DOHH2 (cell line): Measurements from ENCODE around the gene RUSC2.
"Not testable (repeated sequence)": the region's sequence is repeated elsewhere in the genome, so short reads cannot be mapped to it uniquely, and the experiment has no call there.

Experiments used
- H3F3A ChIP-seq: fragments of 200-600 bp; sonication (generic), shearing (Covaris generic); 2 replicates; pipeline ENCODE4 v1.6.0; 2016; ENCODE audit warnings: antibody characterized with exemption, mild to moderate bottlenecking; ENCODE audit not compliant: control insufficient read depth, insufficient read depth
- H3K27ac ChIP-seq: fragments of 200-600 bp; sonication (generic); 2 replicates; pipeline ENCODE4 v1.5.1; 2014; ENCODE audit warnings: low read depth, mild to moderate bottlenecking, low read length, moderate library complexity
- H3K27me3 ChIP-seq: fragments of 200-600 bp; sonication (generic); 2 replicates; pipeline ENCODE4 v1.6.1; 2014; ENCODE audit warnings: mild to moderate bottlenecking, low read length, mixed read lengths; ENCODE audit not compliant: control insufficient read depth
- H3K36me3 ChIP-seq: fragments of 200-600 bp; sonication (generic); 2 replicates; pipeline ENCODE4 v1.6.1; 2014; ENCODE audit warnings: mild to moderate bottlenecking, low read length, moderate library complexity, mixed read lengths; ENCODE audit not compliant: control insufficient read depth
- H3K4me1 ChIP-seq: fragments of 200-600 bp; sonication (generic); 2 replicates; pipeline ENCODE4 v1.6.1; 2014; ENCODE audit warnings: mild to moderate bottlenecking, low read length, mixed read lengths; ENCODE audit not compliant: control insufficient read depth
- H3K4me2 ChIP-seq: fragments of 200-600 bp; sonication (generic); 2 replicates; pipeline ENCODE4 v1.6.0; 2014; ENCODE audit warnings: mild to moderate bottlenecking, low read length, moderate library complexity
- H3K4me3 ChIP-seq: fragments of 200-600 bp; sonication (generic); 2 replicates; pipeline ENCODE4 v1.5.1; 2014; ENCODE audit warnings: mild to moderate bottlenecking, low read length, mixed read lengths
- H3K79me2 ChIP-seq: fragments of 200-600 bp; sonication (generic); 2 replicates; pipeline ENCODE4 v1.6.1; 2014; ENCODE audit warnings: mild to moderate bottlenecking, low read length, mixed read lengths; ENCODE audit not compliant: control insufficient read depth
- H3K9me2 ChIP-seq: fragments of 200-600 bp; sonication (generic); replicated peaks from 2 replicates; pipeline ENCODE4 v1.6.1; 2014; ENCODE audit warnings: mild to moderate bottlenecking, low read length, mixed read lengths; ENCODE audit not compliant: control insufficient read depth
- H3K9me3 ChIP-seq: fragments of 200-600 bp; sonication (generic); 2 replicates; pipeline ENCODE4 v1.6.1; 2014; ENCODE audit warnings: antibody characterized with exemption, low read length, mixed read lengths; ENCODE audit not compliant: control insufficient read depth, insufficient read depth
- H4K20me1 ChIP-seq: fragments of 200-600 bp; sonication (generic); 2 replicates; pipeline ENCODE4 v1.6.0; 2014; ENCODE audit warnings: low read depth, mild to moderate bottlenecking, antibody characterized with exemption, low read length, moderate library complexity; ENCODE audit not compliant: control insufficient read depth, insufficient read depth
- CTCF ChIP-seq: fragments of 200-600 bp; sonication (generic); IDR thresholded peaks from one replicate; pipeline ENCODE4 v1.5.1; 2014; ENCODE audit warnings: antibody characterized with exemption, mild to moderate bottlenecking, low read depth, low read length; ENCODE audit not compliant: poor library complexity, severe bottlenecking
- EZH2phosphoT487 ChIP-seq: fragments of 200-600 bp; sonication (generic); IDR thresholded peaks from 2 replicates; pipeline ENCODE4 v1.6.1; 2017; ENCODE audit warnings: borderline replicate concordance, mild to moderate bottlenecking, antibody characterized with exemption, low read length, moderate library complexity, mixed read lengths

RUSC2 gene

GRCh38 chr9:35488566-35489312 is 1.2 kb upstream of the RUSC2 start:
- Histone ChIP-seq H3K9me2 (no peaks in the 10 kb centered on the region), H4K20me1 (no peaks in the 10 kb centered on the region), H3K27ac (no peak overlapping the region), H3K36me3 (no peaks in the 10 kb centered on the region), H3K27me3 (peaks cover 10% of the 10 kb centered on the region), H3K4me1 (no peaks in the 10 kb centered on the region), H3K79me2 (no peaks in the 10 kb centered on the region), H3K4me3 (no peak overlapping the region), H3F3A (no peaks in the 10 kb centered on the region), H3K9me3 (no peaks in the 10 kb centered on the region), H3K4me2 (no peak overlapping the region; the same call in 1 of the 2 replicates)
- TF ChIP-seq EZH2phosphoT487 = no peak
- TF ChIP-seq CTCF = no peak

GRCh38 chr9:35490155-35490909 is 421 bp downstream of the RUSC2 start:
- peak overlapping the region; percentile 55 for H3K4me3 ChIP-seq
- no peaks in the 10 kb centered on the region for H3F3A ChIP-seq
- H3K79me2 ChIP-seq = no peaks in the 10 kb centered on the region

DNA sequence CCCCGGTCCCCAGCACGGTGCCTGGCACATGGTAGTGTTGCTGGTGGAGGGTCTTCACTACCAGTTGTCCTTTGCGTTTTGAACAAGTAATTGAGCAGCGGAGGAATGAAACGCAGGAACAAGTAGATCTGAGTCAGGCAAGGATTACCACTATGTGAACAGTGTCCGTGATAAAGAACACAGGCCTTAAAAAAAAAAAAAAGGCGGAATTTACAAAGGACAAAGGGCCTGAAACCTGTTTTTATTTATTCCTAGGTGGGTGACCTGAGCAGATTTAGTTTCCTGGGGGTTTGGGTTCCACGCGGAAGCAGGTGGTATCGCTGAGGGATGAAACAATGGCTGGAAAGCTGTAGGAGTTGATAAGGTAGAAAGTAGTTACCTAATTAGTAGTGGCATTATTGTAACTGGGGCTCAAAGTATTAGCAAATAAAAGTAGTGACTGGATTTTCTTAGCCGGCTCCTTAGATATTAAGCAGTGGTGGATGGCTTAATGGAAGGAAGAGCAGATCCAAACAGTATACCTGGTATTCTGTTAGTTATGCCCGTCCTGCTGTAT is 1.1 kb downstream of the RUSC2 start:
- H3K27ac ChIP-seq = no peak overlapping the region

More at GRCh38 chr9:35490155-35490909, 421 bp downstream of the RUSC2 start:
- Histone ChIP-seq H3K36me3 (no peaks in the 10 kb centered on the region), H3K4me1 (no peaks in the 10 kb centered on the region), H3K27ac (no peak overlapping the region), H4K20me1 (no peaks in the 10 kb centered on the region), H3K9me3 (no peaks in the 10 kb centered on the region), H3K27me3 (peaks cover 6% of the 10 kb centered on the region), H3K9me2 (no peaks in the 10 kb centered on the region), H3K4me2 (peak overlapping the region; percentile 50)
- TF ChIP-seq EZH2phosphoT487 = no peak

GRCh38 chr9:35493119-35493518 is 3.2 kb downstream of the RUSC2 start:
- H3K9me2 ChIP-seq, H3K9me3 ChIP-seq, H4K20me1 ChIP-seq, H3K79me2 ChIP-seq, H3F3A ChIP-seq, H3K27ac ChIP-seq, H3K36me3 ChIP-seq, H3K4me2 ChIP-seq, H3K4me1 ChIP-seq, H3K4me3 ChIP-seq: not testable (repeated sequence)
- peaks cover 13% of the 10 kb centered on the region for H3K27me3 ChIP-seq

More for the DNA sequence above, 1.1 kb downstream of the RUSC2 start:
- Histone ChIP-seq H3K9me3 (no peaks in the 10 kb centered on the region), H3K4me3 (no peak overlapping the region), H3K27me3 (peaks cover 6% of the 10 kb centered on the region), H3F3A (no peaks in the 10 kb centered on the region), H4K20me1 (no peaks in the 10 kb centered on the region), H3K4me2 (no peak overlapping the region), H3K79me2 (no peaks in the 10 kb centered on the region), H3K36me3 (no peaks in the 10 kb centered on the region), H3K9me2 (no peaks in the 10 kb centered on the region), H3K4me1 (no peaks in the 10 kb centered on the region)
- no peak for TF ChIP-seq EZH2phosphoT487
- TF ChIP-seq CTCF = no peak
